Progenitor cell of endocrine pancreas (in vitro differentiated cells): ENCODE data around the gene GOLGA6L9. TPM values are rescaled to one million over a fixed set of nuclear protein-coding genes. Genes with fewer than 3 reads are reported as not detected.
"Not testable (repeated sequence)": the region's sequence is repeated elsewhere in the genome, so short reads cannot be mapped to it uniquely, and the experiment has no call there.

Experiments
- DNase-seq: peaks from one replicate; pipeline ENCODE4 v3.0.0; 2021; ENCODE audit warnings: low spot score; ENCODE audit not compliant: unreplicated experiment
- H3K27ac Mint-ChIP-seq: 2 replicates; pipeline ENCODE4 v1.8.0; 2021; ENCODE audit warnings: mild to moderate bottlenecking, moderate library complexity, mixed read lengths
- H3K27me3 Mint-ChIP-seq: 2 replicates; pipeline ENCODE4 v1.8.0; 2021; ENCODE audit warnings: mixed read lengths
- H3K36me3 Mint-ChIP-seq: 2 replicates; pipeline ENCODE4 v1.8.0; 2022; ENCODE audit warnings: mixed read lengths; ENCODE audit not compliant: insufficient read depth
- H3K4me1 Mint-ChIP-seq: 2 replicates; pipeline ENCODE4 v1.8.0; 2021; ENCODE audit warnings: low read depth, mixed read lengths
- H3K4me3 Mint-ChIP-seq: 2 replicates; pipeline ENCODE4 v1.8.0; 2021; ENCODE audit warnings: low read depth, mild to moderate bottlenecking, moderate library complexity, mixed read lengths
- H3K9me3 Mint-ChIP-seq: 2 replicates; pipeline ENCODE4 v1.8.0; 2021; ENCODE audit warnings: low read depth, mixed read lengths
- long read RNA-seq: library from polyadenylated mRNA; unstranded; transcript quantifications from one replicate; pipeline ENCODE4 v2.0.0, GENCODE V29; 2020
- total RNA-seq: library from RNA; stranded (reverse); gene quantifications from 2 replicates; pipeline ENCODE4 v1.2.1, GENCODE V29; 2021
- TF ChIP-seq, protein P1 (sequence below): fragments of 200-600 bp; sonication (generic); IDR thresholded peaks from one replicate; pipeline ENCODE4 v1.5.0; 2021; ENCODE audit warnings: antibody characterized with exemption, mild to moderate bottlenecking; ENCODE audit not compliant: unreplicated experiment

Gene GOLGA6L9, protein sequence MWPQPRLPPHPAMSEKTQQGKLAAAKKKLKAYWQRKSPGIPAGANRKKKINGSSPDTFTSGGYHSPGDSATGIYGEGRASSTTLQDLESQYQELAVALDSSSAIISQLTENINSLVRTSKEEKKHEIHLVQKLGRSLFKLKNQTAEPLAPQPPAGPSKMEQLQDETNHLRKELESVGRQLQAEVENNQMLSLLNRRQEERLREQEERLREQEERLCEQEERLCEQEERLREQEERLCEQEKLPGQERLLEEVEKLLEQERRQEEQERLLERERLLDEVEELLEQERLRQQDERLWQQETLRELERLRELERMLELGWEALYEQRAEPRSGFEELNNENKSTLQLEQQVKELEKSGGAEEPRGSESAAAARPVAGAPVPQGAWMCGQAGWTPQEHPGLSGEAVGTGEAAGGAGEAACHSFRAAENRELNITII
- 13.2 and 13.3 TPM in 2 replicates for total RNA-seq
- long read RNA-seq, partial matches to known transcripts, result 7 of 7 reads
- long read RNA-seq, other reads (novel, unspliced or antisense), result 0 of 7 reads

DNA sequence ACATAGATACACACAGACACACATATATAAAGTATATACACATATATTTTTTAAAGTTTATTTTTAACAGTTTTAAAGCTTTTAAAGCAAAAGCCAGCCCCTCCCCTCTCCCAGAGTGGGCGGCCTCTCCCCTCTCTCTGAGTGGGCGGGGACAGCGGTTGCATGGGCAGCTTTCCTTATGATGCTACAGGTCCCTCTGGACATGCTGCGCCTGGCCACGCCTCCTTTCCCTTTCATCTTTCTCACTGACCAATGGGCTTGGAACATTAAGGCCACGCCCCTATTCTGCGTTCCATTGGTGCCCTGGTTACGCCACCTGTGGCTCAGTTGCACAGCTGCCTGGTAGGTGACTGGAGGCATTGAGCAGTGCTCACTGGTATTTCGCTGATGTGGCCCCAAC, at the start of gene GOLGA6L9:
TSS of gene GOLGA6L9 (plus strand) at position 124 of the 400 bp plus-strand sequence. CDS start at position 388, 264 bp downstream.
- not testable (repeated sequence) for H3K4me1 Mint-ChIP-seq, H3K36me3 Mint-ChIP-seq, H3K4me3 Mint-ChIP-seq, H3K27ac Mint-ChIP-seq, H3K9me3 Mint-ChIP-seq, H3K27me3 Mint-ChIP-seq, DNase-seq

DNA sequence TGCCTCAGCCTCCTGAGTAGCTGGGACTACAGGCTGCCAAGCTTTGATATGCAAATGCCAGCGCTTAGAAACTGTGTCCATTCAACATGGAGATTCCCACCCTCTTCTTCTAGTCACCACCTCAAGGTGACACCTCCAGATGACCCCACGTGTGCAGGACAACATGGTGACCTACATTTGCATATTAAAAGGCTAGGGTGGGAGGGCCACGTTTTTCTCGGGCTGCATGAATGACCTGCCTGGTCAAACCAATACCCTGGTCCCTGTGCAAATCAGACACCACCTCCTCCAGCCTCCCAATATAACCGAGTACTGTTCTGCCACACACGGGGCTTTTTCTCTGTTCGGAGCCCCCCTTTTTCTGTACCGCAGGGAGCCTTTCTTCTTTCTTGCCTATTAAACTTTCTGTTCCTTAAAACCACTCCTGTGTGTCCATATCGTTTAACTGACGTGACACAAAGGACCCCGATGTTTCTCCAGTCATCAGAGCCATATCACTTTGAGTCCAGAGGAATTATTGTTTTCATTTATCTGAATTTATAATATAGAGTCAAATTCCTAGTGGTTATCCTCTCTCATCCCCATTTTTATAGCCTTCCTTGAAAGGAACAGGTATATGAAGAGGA, 48.2 kb upstream of the GOLGA6L9 start:
- H3K4me3 Mint-ChIP-seq, H3K36me3 Mint-ChIP-seq, DNase-seq, H3K9me3 Mint-ChIP-seq, H3K27ac Mint-ChIP-seq, H3K27me3 Mint-ChIP-seq: not testable (repeated sequence)
- peaks cover 11% of the 10 kb centered on the region for H3K4me1 Mint-ChIP-seq

DNA sequence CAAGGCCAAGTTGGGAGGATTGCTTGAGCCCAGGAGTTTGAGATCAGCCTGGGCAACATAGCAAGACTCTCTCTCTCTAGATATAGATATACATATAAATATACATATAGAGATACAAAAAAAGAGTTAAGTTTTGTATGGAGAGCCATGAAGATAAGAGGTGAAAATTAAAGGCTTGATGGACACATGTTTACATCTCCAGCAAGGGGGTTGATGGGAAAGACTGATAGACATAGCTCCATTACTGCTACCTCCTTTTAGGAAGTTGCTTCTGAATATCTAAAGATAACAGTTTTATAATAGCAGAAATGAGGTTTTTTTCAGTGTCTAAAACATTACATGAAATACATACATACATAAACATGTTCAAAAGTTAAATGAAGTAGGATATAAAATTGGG, 42.4 kb upstream of the GOLGA6L9 start:
- H3K4me1 Mint-ChIP-seq, result peaks cover 20% of the 10 kb centered on the region
- not testable (repeated sequence) for DNase-seq

DNA sequence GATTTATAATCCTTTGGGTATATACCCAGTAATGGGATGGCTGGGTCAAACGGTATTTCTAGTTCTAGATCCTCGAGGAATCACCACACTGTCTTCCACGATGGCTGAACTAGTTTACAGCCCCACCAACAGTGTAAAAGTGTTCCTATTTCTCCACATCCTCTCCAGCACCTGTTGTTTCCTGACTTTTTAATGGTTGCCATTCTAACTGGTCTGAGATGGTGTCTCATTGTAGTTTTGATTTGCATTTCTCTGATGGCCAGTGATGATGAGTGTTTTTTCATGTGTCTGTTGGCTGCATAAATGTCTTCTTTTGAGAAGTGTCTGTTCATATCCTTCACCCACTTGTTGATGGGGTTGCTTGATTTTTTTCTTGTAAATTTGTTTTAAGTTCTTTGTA, 39.5 kb upstream of the GOLGA6L9 start:
- not testable (repeated sequence) for DNase-seq, H3K9me3 Mint-ChIP-seq, H3K27me3 Mint-ChIP-seq, H3K36me3 Mint-ChIP-seq, H3K4me3 Mint-ChIP-seq
- peak overlapping the region; percentile 19 for H3K27ac Mint-ChIP-seq
- H3K4me1 Mint-ChIP-seq, result peaks cover 17% of the 10 kb centered on the region

More for the DNA sequence above, 42.4 kb upstream of the GOLGA6L9 start:
- H3K36me3 Mint-ChIP-seq, H3K9me3 Mint-ChIP-seq, H3K27me3 Mint-ChIP-seq, H3K4me3 Mint-ChIP-seq, H3K27ac Mint-ChIP-seq: not testable (repeated sequence)

DNA sequence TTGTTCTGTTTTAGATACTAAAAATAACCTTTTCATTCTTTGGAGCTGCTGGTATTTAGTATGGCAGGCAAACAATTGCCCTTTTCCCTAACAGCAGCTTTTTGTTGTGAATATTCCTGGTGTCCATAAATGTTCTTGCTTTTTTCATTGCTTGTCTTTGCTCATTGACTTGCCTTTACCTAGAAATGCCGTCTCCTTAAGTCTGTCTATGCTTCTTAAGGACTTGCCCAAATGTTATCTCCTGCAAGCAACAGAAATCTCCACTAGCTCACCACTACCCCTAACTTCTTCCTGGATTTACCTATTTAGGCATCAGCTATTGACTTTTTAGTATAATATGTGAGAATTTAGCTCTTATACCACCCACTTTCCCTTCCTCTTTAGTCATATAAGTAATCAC, 37.5 kb upstream of the GOLGA6L9 start:
- H3K27me3 Mint-ChIP-seq, H3K27ac Mint-ChIP-seq, DNase-seq, H3K9me3 Mint-ChIP-seq, H3K4me3 Mint-ChIP-seq, H3K36me3 Mint-ChIP-seq: not testable (repeated sequence)
- peaks cover 17% of the 10 kb centered on the region for H3K4me1 Mint-ChIP-seq

DNA sequence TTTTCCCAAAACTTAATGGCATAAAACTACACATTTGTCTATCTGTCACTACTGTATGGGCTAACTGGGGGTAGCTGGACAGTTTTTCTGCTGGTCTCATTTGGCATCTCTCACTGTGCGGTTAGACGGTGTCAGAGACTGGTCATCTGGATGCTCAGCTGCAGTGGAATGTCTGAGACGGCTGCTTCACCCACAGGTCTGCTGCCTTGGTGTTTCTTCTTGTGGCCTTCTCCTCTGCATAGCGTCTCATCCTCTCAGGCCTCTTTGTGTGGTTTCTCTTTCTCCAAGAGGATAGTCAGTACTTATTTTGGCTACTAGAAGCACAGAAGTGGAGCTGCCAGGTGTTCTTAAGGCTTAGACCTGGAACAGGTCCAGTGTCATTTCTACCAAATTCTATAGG, 35.9 kb upstream of the GOLGA6L9 start:
- Mint-ChIP-seq H3K27me3 (no peaks in the 10 kb centered on the region), H3K4me3 (no peak overlapping the region), H3K27ac (no peak overlapping the region), H3K36me3 (peaks cover 3% of the 10 kb centered on the region), H3K4me1 (peaks cover 21% of the 10 kb centered on the region), H3K9me3 (peaks cover 4% of the 10 kb centered on the region)
- no peak for DNase-seq
- TF ChIP-seq, protein P1, sequence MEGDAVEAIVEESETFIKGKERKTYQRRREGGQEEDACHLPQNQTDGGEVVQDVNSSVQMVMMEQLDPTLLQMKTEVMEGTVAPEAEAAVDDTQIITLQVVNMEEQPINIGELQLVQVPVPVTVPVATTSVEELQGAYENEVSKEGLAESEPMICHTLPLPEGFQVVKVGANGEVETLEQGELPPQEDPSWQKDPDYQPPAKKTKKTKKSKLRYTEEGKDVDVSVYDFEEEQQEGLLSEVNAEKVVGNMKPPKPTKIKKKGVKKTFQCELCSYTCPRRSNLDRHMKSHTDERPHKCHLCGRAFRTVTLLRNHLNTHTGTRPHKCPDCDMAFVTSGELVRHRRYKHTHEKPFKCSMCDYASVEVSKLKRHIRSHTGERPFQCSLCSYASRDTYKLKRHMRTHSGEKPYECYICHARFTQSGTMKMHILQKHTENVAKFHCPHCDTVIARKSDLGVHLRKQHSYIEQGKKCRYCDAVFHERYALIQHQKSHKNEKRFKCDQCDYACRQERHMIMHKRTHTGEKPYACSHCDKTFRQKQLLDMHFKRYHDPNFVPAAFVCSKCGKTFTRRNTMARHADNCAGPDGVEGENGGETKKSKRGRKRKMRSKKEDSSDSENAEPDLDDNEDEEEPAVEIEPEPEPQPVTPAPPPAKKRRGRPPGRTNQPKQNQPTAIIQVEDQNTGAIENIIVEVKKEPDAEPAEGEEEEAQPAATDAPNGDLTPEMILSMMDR, result no peak

DNA sequence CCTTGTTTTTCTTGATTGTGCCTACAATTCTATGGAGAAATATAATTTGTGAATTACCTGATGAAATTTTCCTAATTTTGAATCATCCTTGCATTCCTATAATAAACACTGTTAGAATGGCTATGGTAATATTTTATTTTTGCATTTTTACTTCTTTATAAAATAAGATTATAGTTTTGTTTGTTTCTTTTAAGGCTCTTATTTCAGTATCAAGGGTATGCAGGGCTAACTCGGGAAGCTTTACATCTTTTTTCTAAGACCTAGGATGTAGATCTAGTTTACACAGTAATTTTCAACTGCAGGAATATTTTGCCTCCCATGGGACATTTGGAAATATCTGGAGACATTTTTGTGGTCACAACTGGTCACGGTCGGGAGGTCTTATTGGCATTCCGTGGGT, 33.8 kb upstream of the GOLGA6L9 start:
- not testable (repeated sequence) for H3K4me1 Mint-ChIP-seq

DNA sequence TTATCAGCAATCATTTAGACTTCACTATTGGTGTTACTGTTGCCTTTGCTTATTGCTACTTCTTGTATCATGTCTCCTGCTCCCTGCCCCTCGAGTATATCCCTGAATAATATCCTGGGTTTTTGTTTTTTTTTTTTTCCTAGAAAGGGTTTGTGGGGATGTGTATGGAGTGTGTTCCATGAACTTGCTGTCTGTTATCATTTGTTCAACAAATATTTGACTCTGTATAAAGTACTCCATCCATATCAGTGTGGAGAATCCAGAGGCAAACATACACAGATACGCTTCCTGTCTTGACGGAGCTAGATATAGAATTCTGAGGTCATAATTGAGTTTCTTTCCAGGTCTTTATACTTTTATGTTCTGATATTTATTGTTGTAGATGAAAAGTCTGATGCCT, 31.8 kb upstream of the GOLGA6L9 start:
- H3K9me3 Mint-ChIP-seq, result peaks cover 4% of the 10 kb centered on the region
- H3K4me1 Mint-ChIP-seq, result peaks cover 14% of the 10 kb centered on the region
- H3K27ac Mint-ChIP-seq, result no peak overlapping the region
- no peaks in the 10 kb centered on the region for H3K27me3 Mint-ChIP-seq
- no peak for DNase-seq
- peaks cover 2% of the 10 kb centered on the region for H3K36me3 Mint-ChIP-seq
- TF ChIP-seq, protein P1, result no peak
- H3K4me3 Mint-ChIP-seq, result no peak overlapping the region

More for the DNA sequence above, 33.8 kb upstream of the GOLGA6L9 start:
- not testable (repeated sequence) for DNase-seq, H3K27me3 Mint-ChIP-seq, H3K36me3 Mint-ChIP-seq, H3K4me3 Mint-ChIP-seq, H3K27ac Mint-ChIP-seq, H3K9me3 Mint-ChIP-seq
